DOHH2 (cell line): ENCODE results near the gene OR51B6.

Experiments
- CTCF ChIP-seq: fragments of 200-600 bp; sonication (generic); IDR thresholded peaks from one replicate; pipeline ENCODE4 v1.5.1; 2014; ENCODE audit warnings: antibody characterized with exemption, mild to moderate bottlenecking, low read depth, low read length; ENCODE audit not compliant: poor library complexity, severe bottlenecking
- EZH2phosphoT487 ChIP-seq: fragments of 200-600 bp; sonication (generic); IDR thresholded peaks from 2 replicates; pipeline ENCODE4 v1.6.1; 2017; ENCODE audit warnings: borderline replicate concordance, mild to moderate bottlenecking, antibody characterized with exemption, low read length, moderate library complexity, mixed read lengths

GRCh38 chr11:5384335-5384734 is 33.0 kb downstream of the OR51B6 start:
- no peak for TF ChIP-seq CTCF
- TF ChIP-seq EZH2phosphoT487 = no peak
